OCI-LY7 (cell line): ENCODE measurements around the gene NGF. TPM values are rescaled to one million over a fixed set of nuclear protein-coding genes. Genes with fewer than 3 reads are reported as not detected.

ENCODE experiments used
- BruUV-seq: library from RNA; stranded (reverse); fragments of 400-500 nt; replicated peaks from 2 replicates; lab custom pipeline; 2021; lab: Mats Ljungman, UMichigan
- CTCF ChIA-PET: fragments of 300-600 bp; sonication (Branson Sonifier 250); formaldehyde crosslinking; loops from one replicate; lab custom pipeline; 2022; ENCODE audit warnings: antibody characterized with exemption; ENCODE audit not compliant: unreplicated experiment; lab: Charles Lee
- POLR2A ChIA-PET: fragments of 300-600 bp; sonication (Branson Sonifier 250); formaldehyde crosslinking; loops from one replicate; lab custom pipeline; 2022; ENCODE audit warnings: antibody characterized with exemption; lab: Charles Lee
- DNase-seq: peaks from one replicate; pipeline ENCODE4 v3.0.0-alpha.2; 2015; ENCODE audit warnings: low spot score
- H2AFZ ChIP-seq: fragments of 200-600 bp; sonication (generic), shearing (Covaris generic); 2 replicates; pipeline ENCODE4 v1.6.1; 2014; ENCODE audit warnings: mild to moderate bottlenecking, antibody characterized with exemption, low read length, moderate library complexity
- H3K27ac ChIP-seq: fragments of 200-600 bp; sonication (generic); 2 replicates; pipeline ENCODE4 v1.5.1; 2014; ENCODE audit warnings: mixed run types, low read depth, mild to moderate bottlenecking, moderate library complexity, low read length, inconsistent platforms; ENCODE audit not compliant: poor library complexity, severe bottlenecking
- H3K36me3 ChIP-seq: fragments of 200-600 bp; sonication (generic); 2 replicates; pipeline ENCODE4 v1.6.1; 2014; ENCODE audit warnings: mild to moderate bottlenecking, antibody characterized with exemption, low read length, moderate library complexity, mixed read lengths; ENCODE audit not compliant: insufficient read depth
- H3K4me1 ChIP-seq: fragments of 200-600 bp; sonication (generic); 2 replicates; pipeline ENCODE4 v1.5.1; 2014; ENCODE audit warnings: mild to moderate bottlenecking, low read length; ENCODE audit not compliant: insufficient read depth, poor library complexity, severe bottlenecking
- H3K4me2 ChIP-seq: fragments of 200-600 bp; sonication (generic); 2 replicates; pipeline ENCODE4 v1.6.1; 2014; ENCODE audit warnings: mild to moderate bottlenecking, low read length
- H3K4me3 ChIP-seq: fragments of 200-600 bp; sonication (generic); 2 replicates; pipeline ENCODE4 v1.5.1; 2014; ENCODE audit warnings: mild to moderate bottlenecking, low read depth, low read length; ENCODE audit not compliant: poor library complexity, severe bottlenecking
- H3K79me2 ChIP-seq: fragments of 200-600 bp; sonication (generic); 2 replicates; pipeline ENCODE4 v1.6.1; 2016; ENCODE audit warnings: low read depth, mild to moderate bottlenecking, low read length, moderate library complexity, mixed read lengths; ENCODE audit not compliant: insufficient read depth
- H3K9me2 ChIP-seq: fragments of 200-600 bp; sonication (generic); 2 replicates; pipeline ENCODE4 v1.6.1; 2016; ENCODE audit warnings: mild to moderate bottlenecking, low read length, mixed read lengths; ENCODE audit not compliant: insufficient read depth
- H3K9me3 ChIP-seq: fragments of 200-600 bp; sonication (generic); 2 replicates; pipeline ENCODE4 v1.6.1; 2014; ENCODE audit warnings: mild to moderate bottlenecking, mixed run types, low read length, mixed read lengths
- H4K20me1 ChIP-seq: fragments of 200-600 bp; sonication (generic); 2 replicates; pipeline ENCODE4 v1.6.1; 2014; ENCODE audit warnings: mild to moderate bottlenecking, antibody characterized with exemption, low read length, moderate library complexity, mixed read lengths; ENCODE audit not compliant: insufficient read depth
- CTCF ChIP-seq: fragments of 200-600 bp; sonication (generic); conservative IDR thresholded peaks from 2 replicates; pipeline ENCODE4 v1.5.1; 2014; ENCODE audit warnings: mild to moderate bottlenecking, antibody characterized with exemption, low read length, moderate library complexity, mixed read lengths
- EZH2phosphoT487 ChIP-seq: fragments of 200-600 bp; sonication (generic); IDR thresholded peaks from 2 replicates; pipeline ENCODE4 v1.6.1; 2018; ENCODE audit warnings: low read depth, borderline replicate concordance, mild to moderate bottlenecking, mixed run types, antibody characterized with exemption, low read length, moderate library complexity, mixed read lengths
- intact Hi-C: fragments of 100-400 bp; cut with micrococcal nuclease; formaldehyde crosslinking; loops from one replicate; pipeline ENCODE4 v1.10.0; 2022; ENCODE audit not compliant: unreplicated experiment
- total RNA-seq, 2 experiments: library from RNA; depleted of rRNA in 1 of 2; stranded (reverse); fragments of >200 nt in 1 of 2; shearing (Covaris generic) in 1 of 2; gene quantifications; 2 replicates each; pipeline ENCODE4 v1.2.3, GENCODE V29; 2014 to 2022

The NGF gene
- total RNA-seq, 2 experiments from 2014 or later: not detected

DNA sequence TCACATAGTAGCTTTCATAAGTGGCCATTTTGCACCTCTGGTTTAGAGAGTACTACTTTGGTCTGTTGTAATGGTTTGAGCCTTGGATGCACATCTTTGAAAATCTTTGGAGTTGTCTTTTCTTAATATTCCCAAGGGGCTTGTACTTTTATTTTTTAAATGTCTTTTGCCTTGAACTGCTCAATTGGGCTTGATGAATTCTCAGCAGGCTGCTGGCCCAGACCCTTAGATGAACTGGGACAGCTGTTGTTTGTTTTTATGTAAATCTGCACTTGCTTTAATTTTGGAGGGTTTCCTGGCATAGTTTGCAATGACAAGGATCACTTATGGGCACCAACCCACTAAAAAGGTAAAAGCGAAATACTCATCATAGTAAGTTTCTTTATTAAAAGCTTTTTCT, 24.9 kb downstream of the NGF start:
- no peaks in the 10 kb centered on the region for H3K36me3 ChIP-seq
- POLR2A ChIA-PET: interaction anchor here (0.8 kb wide), 2 partner anchors 13 to 144 kb away, joined by 3 read pairs; no protein-coding TSS in a partner anchor
- TF ChIP-seq CTCF (no peak), EZH2phosphoT487 (no peak)
- H3K9me3 ChIP-seq: no peaks in the 10 kb centered on the region
- no peaks in the 10 kb centered on the region for H3K9me2 ChIP-seq
- no TSS peak for BruUV-seq
- no peak overlapping the region for H3K4me3 ChIP-seq
- no peak overlapping the region for H2AFZ ChIP-seq
- no peaks in the 10 kb centered on the region for H4K20me1 ChIP-seq
- H3K79me2 ChIP-seq: no peaks in the 10 kb centered on the region
- 0 out of 2 replicates have a peak overlapping the region, but pooled peaks have one; percentile 20 for H3K4me2 ChIP-seq
- peaks cover 54% of the 10 kb centered on the region for H3K4me1 ChIP-seq
- DNase-seq: no peak
- intact Hi-C loops: no loop called here
- CTCF ChIA-PET: no interaction called here
- no peak overlapping the region for H3K27ac ChIP-seq

DNA sequence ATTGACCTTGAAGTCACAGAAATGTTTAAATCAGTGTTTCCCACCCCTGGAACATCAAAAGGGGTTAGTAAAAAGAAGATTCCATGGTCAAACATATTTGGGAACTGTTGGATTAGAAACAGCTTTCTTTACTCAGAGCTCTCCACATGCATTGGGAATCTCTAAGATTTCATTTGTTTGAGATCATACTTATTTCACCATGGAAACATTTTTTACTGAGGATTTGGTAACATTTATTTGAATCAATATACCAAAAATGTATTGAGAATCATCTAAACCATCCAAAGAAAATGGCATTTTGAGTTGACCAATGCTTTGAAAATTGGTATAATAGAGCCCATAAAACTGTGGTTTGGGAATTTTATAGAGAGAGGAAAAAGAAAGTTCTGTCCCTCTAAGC, 25.3 kb downstream of the NGF start:
- H3K4me1 ChIP-seq: peaks cover 54% of the 10 kb centered on the region
- peak overlapping the region; percentile 78; the same call in 1 of the 2 replicates for H2AFZ ChIP-seq
- no peak overlapping the region for H3K27ac ChIP-seq
- DNase-seq: no peak
- no TSS peak for BruUV-seq
- H3K79me2 ChIP-seq: no peaks in the 10 kb centered on the region
- H3K9me3 ChIP-seq: no peaks in the 10 kb centered on the region
- H3K4me3 ChIP-seq: no peak overlapping the region
- no peaks in the 10 kb centered on the region for H3K36me3 ChIP-seq
- H3K4me2 ChIP-seq: 0 out of 2 replicates have a peak overlapping the region, but pooled peaks have one; percentile 20
- no peaks in the 10 kb centered on the region for H4K20me1 ChIP-seq
- intact Hi-C loops: no loop called here
- TF ChIP-seq EZH2phosphoT487 (no peak), CTCF (no peak)
- CTCF ChIA-PET: no interaction called here
- H3K9me2 ChIP-seq: no peaks in the 10 kb centered on the region
- POLR2A ChIA-PET: interaction anchor here (0.8 to 1.2 kb wide), 2 partner anchors 13 to 14 kb away, joined by 3 to 4 read pairs; no protein-coding TSS in a partner anchor

- H3K4me3 ChIP-seq: peak overlapping the region; percentile 39
- H4K20me1 ChIP-seq: no peaks in the 10 kb centered on the region
- no peaks in the 10 kb centered on the region for H3K79me2 ChIP-seq
- peaks cover 54% of the 10 kb centered on the region for H3K4me1 ChIP-seq
- intact Hi-C loops: no loop called here
- POLR2A ChIA-PET: interaction anchor here (1.2 kb wide), 1 partner anchor 13 kb away, joined by 4 read pairs; no protein-coding TSS in a partner anchor
- H2AFZ ChIP-seq: peak overlapping the region; percentile 78
- no peaks in the 10 kb centered on the region for H3K36me3 ChIP-seq
- DNase-seq: no peak
- no peaks in the 10 kb centered on the region for H3K9me3 ChIP-seq
- H3K27ac ChIP-seq: peak overlapping the region; percentile 41
- CTCF ChIA-PET: no interaction called here
- BruUV-seq: no TSS peak
- H3K9me2 ChIP-seq: no peaks in the 10 kb centered on the region
- H3K4me2 ChIP-seq: peak overlapping the region; percentile 59
- TF ChIP-seq EZH2phosphoT487 (no peak), CTCF (no peak)
These were observed 26.5 kb downstream of the NGF start for GRCh38 chr1:115311474-115311989.
